HCT116 (cell line): Measurements from ENCODE around the gene HHIPL1.

Source experiments
- CTCF ChIP-seq, 3 experiments: fragments of 200-600 bp in 1 of 3; sonication (generic) in 1 of 3; IDR thresholded peaks in 2 of 3; conservative IDR thresholded peaks in 1 of 3; 2 replicates each; pipeline ENCODE4 v1.5.1; 2012 to 2017; ENCODE audit warnings: low read depth in 2 of 3, low read length in 2 of 3, antibody characterized with exemption in 1 of 3, borderline replicate concordance in 1 of 3, control low read depth in 1 of 3, mild to moderate bottlenecking in 1 of 3, mixed read lengths in 1 of 3, mixed run types in 1 of 3, moderate library complexity in 1 of 3; ENCODE audit not compliant: insufficient read depth in 1 of 3
- RAD21 ChIP-seq: IDR thresholded peaks from 2 replicates; pipeline ENCODE4 v1.6.1; 2012; ENCODE audit warnings: low read depth, mild to moderate bottlenecking
- ZBTB33 ChIP-seq: IDR thresholded peaks from 2 replicates; pipeline ENCODE4 v1.6.1; 2011; ENCODE audit warnings: mild to moderate bottlenecking, low read length, moderate library complexity; ENCODE audit not compliant: insufficient replicate concordance; ENCODE audit errors: extremely low read depth

GRCh38 chr14:99602788-99603415 is 42.0 kb upstream of the HHIPL1 start:
- TF ChIP-seq RAD21 (no peak), CTCF (IDR thresholded peaks at IDR 0.05 in 2 of 3, conservative IDR thresholded peaks at IDR 0.05 in 1 of 3; ENCODE audit: borderline replicate concordance in 1 of 3, insufficient read depth in 1 of 3, low read depth in 2 of 3, low read length in 2 of 3) (no peak), ZBTB33 (no peak)
